H1 (cell line): ENCODE data around the gene UGT1A8. TPM values are rescaled to one million over a fixed set of nuclear protein-coding genes. Genes with fewer than 3 reads are reported as not detected.

Experiments
- CTCF ChIA-PET: fragments of 300-600 bp; sonication (Branson Sonifier 250); formaldehyde crosslinking; loops from one replicate; lab custom pipeline; 2021; ENCODE audit not compliant: partially characterized antibody; lab: Charles Lee
- POLR2A ChIA-PET: fragments of 300-600 bp; sonication (Branson Sonifier 250); formaldehyde crosslinking; loops from one replicate; lab custom pipeline; 2021; ENCODE audit warnings: inconsistent platforms; ENCODE audit not compliant: partially characterized antibody; lab: Charles Lee
- DNase-seq, 2 experiments: peaks; one replicate each; pipeline versions ENCODE4 v3.0.0 to v3.0.0-alpha.2; 2010 to 2022; ENCODE audit warnings: low spot score in 2 of 2, low read depth in 1 of 2, mixed read lengths in 1 of 2
- FAIRE-seq: peaks from 2 replicates; lab custom pipeline; 2011; peaks lifted over from hg19 to GRCh38; lab: Jason Lieb, UNC
- H2AFZ ChIP-seq: 2 replicates; pipeline ENCODE4 v1.8.1; 2012; ENCODE audit warnings: low read length, inconsistent platforms
- H2AK5ac ChIP-seq: 2 replicates; pipeline ENCODE4 v1.6.1; 2013; ENCODE audit warnings: low read depth, low read length
- H2BK120ac ChIP-seq: replicated peaks from 2 replicates; pipeline ENCODE3; 2013; ENCODE audit warnings: low read depth, low read length, inconsistent platforms
- H2BK12ac ChIP-seq: 2 replicates; pipeline ENCODE4 v1.6.1; 2013; ENCODE audit warnings: low read depth, low read length
- H2BK15ac ChIP-seq: 2 replicates; pipeline ENCODE4 v1.6.1; 2013; ENCODE audit warnings: low read length
- H2BK20ac ChIP-seq: 2 replicates; pipeline ENCODE4 v1.6.1; 2013; ENCODE audit warnings: low read length
- H2BK5ac ChIP-seq: 2 replicates; pipeline ENCODE4 v1.6.1; 2013; ENCODE audit warnings: low read depth, low read length
- H3K14ac ChIP-seq: 2 replicates; pipeline ENCODE4 v1.6.1; 2013; ENCODE audit warnings: inconsistent platforms; ENCODE audit not compliant: insufficient read length
- H3K18ac ChIP-seq: 2 replicates; pipeline ENCODE4 v1.6.1; 2013; ENCODE audit warnings: low read length; ENCODE audit errors: extremely low read depth
- H3K23ac ChIP-seq: 2 replicates; pipeline ENCODE4 v1.6.1; 2013; ENCODE audit warnings: inconsistent platforms; ENCODE audit not compliant: insufficient read length
- H3K23me2 ChIP-seq: 2 replicates; pipeline ENCODE4 v1.6.1; 2013; ENCODE audit warnings: low read depth, low read length
- H3K27ac ChIP-seq: 2 replicates; pipeline ENCODE4 v1.6.1; 2011; ENCODE audit warnings: low read depth, low read length, inconsistent platforms
- H3K27me3 ChIP-seq, 4 experiments: replicated peaks in 1 of 4; 1 replicate in 1 of 4; 2 replicates in 3 of 4; pipeline versions ENCODE4 v1.6.1 to v1.8.1; 2011 to 2013; ENCODE audit warnings: low read length in 3 of 4, mild to moderate bottlenecking in 3 of 4, inconsistent platforms in 2 of 4, mixed read lengths in 2 of 4, moderate library complexity in 1 of 4; ENCODE audit not compliant: control insufficient read depth in 3 of 4, insufficient read depth in 3 of 4; ENCODE audit errors: extremely low read depth in 1 of 4
- H3K36me3 ChIP-seq, 4 experiments: 2 replicates each; pipeline versions ENCODE4 v1.6.1 to v1.8.1; 2011 to 2013; ENCODE audit warnings: mild to moderate bottlenecking in 4 of 4, low read length in 3 of 4, moderate library complexity in 2 of 4, control low read depth in 1 of 4, inconsistent platforms in 1 of 4; ENCODE audit not compliant: insufficient read depth in 4 of 4, control insufficient read depth in 2 of 4
- H3K4ac ChIP-seq: replicated peaks from 2 replicates; pipeline ENCODE3; 2013; ENCODE audit warnings: low read length, low read depth, mixed read lengths, inconsistent platforms; ENCODE audit not compliant: insufficient read length
- H3K4me1 ChIP-seq, 4 experiments: replicated peaks in 1 of 4; 1 replicate in 1 of 4; 2 replicates in 3 of 4; pipeline versions ENCODE4 v1.6.1 to v1.8.1; 2011 to 2013; ENCODE audit warnings: low read length in 3 of 4, inconsistent platforms in 2 of 4, mixed read lengths in 1 of 4; ENCODE audit not compliant: insufficient read depth in 4 of 4, control insufficient read depth in 3 of 4
- H3K4me2 ChIP-seq, 2 experiments: 2 replicates each; pipeline versions ENCODE4 v1.6.1 to v1.8.1; 2011 to 2013; ENCODE audit warnings: low read depth in 2 of 2, low read length in 2 of 2, control low read depth in 1 of 2, inconsistent platforms in 1 of 2, mild to moderate bottlenecking in 1 of 2; ENCODE audit not compliant: insufficient read depth in 1 of 2
- H3K4me3 ChIP-seq, 4 experiments: fragments of 200-600, 300-600 bp in 1 of 4; sonication (generic), shearing (Covaris generic), sonication (Bioruptor Twin) in 1 of 4; 2 replicates each; pipeline versions ENCODE4 v1.5.1 to v1.8.1; 2011 to 2016; ENCODE audit warnings: low read length in 4 of 4, low read depth in 3 of 4, control low read depth in 2 of 4, inconsistent platforms in 2 of 4, mild to moderate bottlenecking in 2 of 4, mixed read lengths in 1 of 4, moderate library complexity in 1 of 4; ENCODE audit not compliant: insufficient read depth in 2 of 4; ENCODE audit errors: extremely low read depth in 1 of 4
- H3K56ac ChIP-seq: replicated peaks from 2 replicates; pipeline ENCODE3; 2013; ENCODE audit warnings: low read depth, mild to moderate bottlenecking, mixed read lengths, low read length, inconsistent platforms; ENCODE audit not compliant: insufficient read length
- H3K79me1 ChIP-seq: 2 replicates; pipeline ENCODE4 v1.6.1; 2013; ENCODE audit warnings: low read depth, low read length, control low read depth
- H3K79me2 ChIP-seq, 2 experiments: 2 replicates each; pipeline versions ENCODE4 v1.6.1 to v1.8.1; 2012 to 2013; ENCODE audit warnings: low read length in 2 of 2, mild to moderate bottlenecking in 2 of 2, inconsistent platforms in 1 of 2; ENCODE audit not compliant: insufficient read depth in 2 of 2, control insufficient read depth in 1 of 2
- H3K9ac ChIP-seq, 4 experiments: replicated peaks in 1 of 4; 1 replicate in 1 of 4; 2 replicates in 3 of 4; pipeline versions ENCODE4 v1.6.1 to v1.8.1; 2011 to 2013; ENCODE audit warnings: low read depth in 3 of 4, low read length in 3 of 4, control low read depth in 2 of 4, mild to moderate bottlenecking in 2 of 4, moderate library complexity in 2 of 4, inconsistent platforms in 1 of 4; ENCODE audit errors: extremely low read depth in 1 of 4
- H3K9me3 ChIP-seq, 2 experiments: 2 replicates each; pipeline versions ENCODE4 v1.6.1 to v1.8.1; 2012 to 2013; ENCODE audit warnings: mild to moderate bottlenecking in 2 of 2, moderate library complexity in 2 of 2, control low read depth in 1 of 2, inconsistent platforms in 1 of 2, low read depth in 1 of 2, low read length in 1 of 2, mixed read lengths in 1 of 2; ENCODE audit not compliant: insufficient read depth in 2 of 2
- H4K20me1 ChIP-seq, 2 experiments: replicated peaks in 1 of 2; 2 replicates each; pipeline versions ENCODE3 to v1.8.1; 2011 to 2013; ENCODE audit warnings: inconsistent platforms in 2 of 2, low read length in 2 of 2, mild to moderate bottlenecking in 1 of 2; ENCODE audit not compliant: insufficient read depth in 2 of 2, control insufficient read depth in 1 of 2
- H4K5ac ChIP-seq: 2 replicates; pipeline ENCODE4 v1.6.1; 2013; ENCODE audit warnings: low read length, low read depth, mixed read lengths, inconsistent platforms; ENCODE audit not compliant: insufficient read length
- H4K8ac ChIP-seq: 2 replicates; pipeline ENCODE4 v1.8.0; 2013; ENCODE audit warnings: mild to moderate bottlenecking, moderate library complexity, low read length, inconsistent platforms; ENCODE audit not compliant: insufficient read depth; ENCODE audit errors: extremely low read depth
- H4K91ac ChIP-seq: replicated peaks from 2 replicates; pipeline ENCODE3; 2013; ENCODE audit warnings: low read length, mixed read lengths, inconsistent platforms; ENCODE audit not compliant: insufficient read length
- CHD1 ChIP-seq: IDR thresholded peaks from 2 replicates; pipeline ENCODE4 v1.6.1; 2012; ENCODE audit warnings: low read depth, low read length, improper control_type of control experiment
- CHD2 ChIP-seq: IDR thresholded peaks from 2 replicates; pipeline ENCODE4 v1.6.1; 2012; ENCODE audit warnings: low read length, improper control_type of control experiment
- E2F6 ChIP-seq: IDR thresholded peaks from 2 replicates; pipeline ENCODE4 v1.6.1; 2012; ENCODE audit warnings: inconsistent platforms
- FOSL1 ChIP-seq: IDR thresholded peaks from 2 replicates; pipeline ENCODE4 v1.6.1; 2011; ENCODE audit warnings: mild to moderate bottlenecking, low read depth, low read length, moderate library complexity; ENCODE audit not compliant: insufficient read depth
- JUN ChIP-seq: IDR thresholded peaks from 2 replicates; pipeline ENCODE4 v1.6.1; 2011; ENCODE audit warnings: low read depth, mild to moderate bottlenecking, improper control_type of control experiment, low read length
- JUND ChIP-seq: IDR thresholded peaks from 2 replicates; pipeline ENCODE4 v1.6.1; 2011; ENCODE audit warnings: mild to moderate bottlenecking, improper control_type of control experiment, low read length
- KDM4A ChIP-seq: IDR thresholded peaks from one replicate; pipeline ENCODE4 v1.7.1; 2012; ENCODE audit warnings: low read depth, mild to moderate bottlenecking, moderate library complexity, low read length, inconsistent platforms; ENCODE audit not compliant: severe bottlenecking
- KDM5A ChIP-seq: fragments of 200-600 bp; IDR thresholded peaks from 2 replicates; pipeline ENCODE4 v1.7.1; 2012; ENCODE audit warnings: mild to moderate bottlenecking, low read length, inconsistent platforms, mixed read lengths
- NRF1 ChIP-seq: IDR thresholded peaks from 2 replicates; pipeline ENCODE4 v1.6.1; 2011; ENCODE audit warnings: mild to moderate bottlenecking, low read depth, low read length, improper control_type of control experiment
- POLR2A ChIP-seq, 2 experiments: IDR thresholded peaks; 1 replicate in 1 of 2; 2 replicates in 1 of 2; pipeline ENCODE4 v1.6.1; 2011; ENCODE audit warnings: low read depth in 2 of 2, low read length in 2 of 2, mild to moderate bottlenecking in 2 of 2; ENCODE audit errors: control extremely low read depth in 1 of 2
- RXRA ChIP-seq: IDR thresholded peaks from 2 replicates; pipeline ENCODE4 v1.6.1; 2011; ENCODE audit warnings: low read depth, mild to moderate bottlenecking, low read length, moderate library complexity; ENCODE audit not compliant: insufficient read depth
- YY1 ChIP-seq: IDR thresholded peaks from 2 replicates; pipeline ENCODE4 v1.6.1; 2011; ENCODE audit warnings: low read depth, mild to moderate bottlenecking, low read length
- ZNF274 ChIP-seq: IDR thresholded peaks from 2 replicates; pipeline ENCODE4 v1.7.0; 2012; ENCODE audit warnings: low read length, borderline replicate concordance; ENCODE audit errors: extremely low read depth
- WGBS, 2 experiments: shearing (Covaris generic) in 1 of 2; methylation state at CpG; one replicate each; pipeline versions ENCODE4 v1.1.6 to v1.1.7; 2013 to 2015; ENCODE audit warnings: low lambda C conversion rate in 2 of 2, mixed read lengths in 2 of 2, inconsistent platforms in 1 of 2, low coverage in 1 of 2, missing lambda C conversion rate in 1 of 2; ENCODE audit not compliant: insufficient replicate concordance in 2 of 2, insufficient coverage in 1 of 2, insufficient read length in 1 of 2; ENCODE audit errors: extremely low coverage in 1 of 2, missing lambda C conversion rate in 1 of 2; 5-methylcytosine and 5-hydroxymethylcytosine counted together
- polyA plus RNA-seq, 7 experiments: library from polyadenylated mRNA; depleted of rRNA in 3 of 7; stranded (reverse) in 5 of 7; unstranded in 2 of 7; fragments of >200 nt in 5 of 7; fragments of 200-250 nt in 2 of 7; gene quantifications; 1 replicate in 5 of 7; 2 replicates in 1 of 7; 4 replicates in 1 of 7; pipeline versions ENCODE4 v1.2.1 to v1.2.3, GENCODE V29; 2011 to 2013; ENCODE audit warnings: missing spikeins in 2 of 7, mixed read lengths in 2 of 7
- total RNA-seq: library from RNA; stranded (reverse); fragmentation: NEBNext Ultra II Directional; extraction: Animal tissue kit (Norgen Biotek cat#: 25700); gene quantifications from 2 replicates; pipeline ENCODE4 v1.2.1, GENCODE V29; 2021

UGT1A8 gene
- total and polyA plus RNA-seq, 2 of the 8 experiments (the other 6 are each of a cell fraction or from before 2014, with no cell fraction given) = not detected

GRCh38 chr2:233813236-233814055, 196.0 kb downstream of the UGT1A8 start:
- H3K9ac ChIP-seq = no peak overlapping the region
- CTCF ChIA-PET = interaction anchor here (1.0 kb wide), 2 partner anchors 20 to 849 kb away, joined by 4 read pairs; no protein-coding TSS in a partner anchor
- no peaks in the 10 kb centered on the region for H3K9me3 ChIP-seq
- no peak overlapping the region for H4K5ac ChIP-seq
- H2BK15ac ChIP-seq = no peak overlapping the region
- H2AFZ ChIP-seq = no peak overlapping the region
- no peak overlapping the region for H2BK12ac ChIP-seq
- H3K14ac ChIP-seq = no peak overlapping the region
- FAIRE-seq (no peak), DNase-seq (no peak)
- no peak overlapping the region for H3K56ac ChIP-seq
- no peaks in the 10 kb centered on the region for H4K20me1 ChIP-seq
- no peaks in the 10 kb centered on the region for H3K27me3 ChIP-seq
- POLR2A ChIA-PET = no interaction called here
- H3K18ac ChIP-seq = no peak overlapping the region
- no peaks in the 10 kb centered on the region for H3K36me3 ChIP-seq
- H4K91ac ChIP-seq = no peak overlapping the region
- H3K4me1 ChIP-seq = no peaks in the 10 kb centered on the region
- peak overlapping the region; percentile 76 for H4K8ac ChIP-seq
- H3K79me1 ChIP-seq = no peaks in the 10 kb centered on the region
- H3K4me3 ChIP-seq = no peak overlapping the region
- WGBS, 2 experiments = 93% methylated on average over 3 of the region's 3 CpGs; no CpG with 5 or more reads in 1 of the 2 experiments
- TF ChIP-seq JUN (no peak), ZNF274 (no peak), KDM5A (no peak), RXRA (no peak), POLR2A (IDR thresholded peaks at IDR 0.05; ENCODE audit: control extremely low read depth in 1 of 2, low read depth in 2 of 2, low read length in 2 of 2) (no peak), E2F6 (no peak), YY1 (no peak), CHD1 (no peak), KDM4A (no peak), JUND (no peak), NRF1 (no peak), FOSL1 (no peak), CHD2 (no peak)
- H2BK20ac ChIP-seq = no peak overlapping the region
- no peak overlapping the region for H3K4me2 ChIP-seq
- H2BK5ac ChIP-seq = no peak overlapping the region
- no peak overlapping the region for H3K27ac ChIP-seq
- H3K4ac ChIP-seq = no peak overlapping the region
- no peaks in the 10 kb centered on the region for H3K79me2 ChIP-seq
- no peak overlapping the region for H2BK120ac ChIP-seq
- no peak overlapping the region for H3K23ac ChIP-seq
- H2AK5ac ChIP-seq = no peak overlapping the region
- no peaks in the 10 kb centered on the region for H3K23me2 ChIP-seq
